VCaP (cell line): ENCODE results near the gene AHI1.

Experiments
- H3K27ac ChIP-seq: fragments of 450-650 bp; 2 replicates; pipeline ENCODE4 v1.5.1; 2017
- TF ChIP-seq, protein P1 (sequence below): fragments of 450-650 bp; conservative IDR thresholded peaks from 2 replicates; pipeline ENCODE4 v1.5.1; 2017; ENCODE audit warnings: mild to moderate bottlenecking, moderate library complexity

AHI1 gene

DNA sequence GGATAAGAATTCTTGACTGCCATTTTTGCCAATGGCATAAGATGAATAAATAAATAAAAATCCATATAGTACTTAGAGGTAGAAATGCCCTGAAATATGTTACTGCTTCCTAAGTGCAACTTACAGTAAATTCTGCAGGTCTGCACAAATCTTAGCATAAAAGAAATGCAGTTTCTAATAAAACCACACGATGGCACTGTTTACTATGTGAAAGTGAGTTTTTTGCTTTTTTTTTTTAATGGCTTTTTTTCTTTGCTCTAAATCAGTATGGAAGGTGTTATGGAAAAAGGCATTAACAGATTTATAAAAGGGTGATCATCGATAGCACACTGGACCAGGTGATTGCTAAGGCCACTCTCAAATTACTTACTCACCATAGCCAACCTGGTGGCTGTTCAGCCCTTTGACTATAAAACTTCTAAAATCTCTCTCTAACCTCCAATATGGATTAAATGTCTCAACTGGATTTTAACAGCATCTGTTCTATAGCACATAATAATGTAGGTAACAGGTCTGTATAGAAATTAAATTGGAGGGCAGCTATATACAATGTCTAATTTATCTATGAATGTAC lies 45.8 kb downstream of the AHI1 start:
- no peak overlapping the region for H3K27ac ChIP-seq
- TF ChIP-seq, protein P1, sequence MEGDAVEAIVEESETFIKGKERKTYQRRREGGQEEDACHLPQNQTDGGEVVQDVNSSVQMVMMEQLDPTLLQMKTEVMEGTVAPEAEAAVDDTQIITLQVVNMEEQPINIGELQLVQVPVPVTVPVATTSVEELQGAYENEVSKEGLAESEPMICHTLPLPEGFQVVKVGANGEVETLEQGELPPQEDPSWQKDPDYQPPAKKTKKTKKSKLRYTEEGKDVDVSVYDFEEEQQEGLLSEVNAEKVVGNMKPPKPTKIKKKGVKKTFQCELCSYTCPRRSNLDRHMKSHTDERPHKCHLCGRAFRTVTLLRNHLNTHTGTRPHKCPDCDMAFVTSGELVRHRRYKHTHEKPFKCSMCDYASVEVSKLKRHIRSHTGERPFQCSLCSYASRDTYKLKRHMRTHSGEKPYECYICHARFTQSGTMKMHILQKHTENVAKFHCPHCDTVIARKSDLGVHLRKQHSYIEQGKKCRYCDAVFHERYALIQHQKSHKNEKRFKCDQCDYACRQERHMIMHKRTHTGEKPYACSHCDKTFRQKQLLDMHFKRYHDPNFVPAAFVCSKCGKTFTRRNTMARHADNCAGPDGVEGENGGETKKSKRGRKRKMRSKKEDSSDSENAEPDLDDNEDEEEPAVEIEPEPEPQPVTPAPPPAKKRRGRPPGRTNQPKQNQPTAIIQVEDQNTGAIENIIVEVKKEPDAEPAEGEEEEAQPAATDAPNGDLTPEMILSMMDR, result peak; percentile 51

DNA sequence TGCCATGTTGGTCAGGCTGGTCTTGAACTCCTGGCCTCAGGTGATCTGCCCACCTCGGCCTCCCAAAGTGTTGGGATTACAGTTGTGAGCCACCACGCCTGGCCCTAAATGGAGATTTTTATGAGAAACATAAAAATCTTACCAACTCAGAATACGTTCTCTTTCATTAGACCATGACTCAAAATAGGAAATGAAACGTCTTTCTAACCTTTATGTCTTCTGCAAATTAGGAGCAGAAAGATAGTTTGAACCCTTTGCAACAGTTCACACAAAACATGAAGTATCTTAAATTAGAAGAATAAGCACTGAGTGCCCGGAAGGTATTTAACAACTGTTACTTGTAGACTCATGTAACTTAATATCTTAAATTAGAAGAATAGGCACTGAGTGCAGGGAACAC lies 48.3 kb downstream of the AHI1 start:
- TF ChIP-seq, protein P1, result no peak
- no peak overlapping the region for H3K27ac ChIP-seq

DNA sequence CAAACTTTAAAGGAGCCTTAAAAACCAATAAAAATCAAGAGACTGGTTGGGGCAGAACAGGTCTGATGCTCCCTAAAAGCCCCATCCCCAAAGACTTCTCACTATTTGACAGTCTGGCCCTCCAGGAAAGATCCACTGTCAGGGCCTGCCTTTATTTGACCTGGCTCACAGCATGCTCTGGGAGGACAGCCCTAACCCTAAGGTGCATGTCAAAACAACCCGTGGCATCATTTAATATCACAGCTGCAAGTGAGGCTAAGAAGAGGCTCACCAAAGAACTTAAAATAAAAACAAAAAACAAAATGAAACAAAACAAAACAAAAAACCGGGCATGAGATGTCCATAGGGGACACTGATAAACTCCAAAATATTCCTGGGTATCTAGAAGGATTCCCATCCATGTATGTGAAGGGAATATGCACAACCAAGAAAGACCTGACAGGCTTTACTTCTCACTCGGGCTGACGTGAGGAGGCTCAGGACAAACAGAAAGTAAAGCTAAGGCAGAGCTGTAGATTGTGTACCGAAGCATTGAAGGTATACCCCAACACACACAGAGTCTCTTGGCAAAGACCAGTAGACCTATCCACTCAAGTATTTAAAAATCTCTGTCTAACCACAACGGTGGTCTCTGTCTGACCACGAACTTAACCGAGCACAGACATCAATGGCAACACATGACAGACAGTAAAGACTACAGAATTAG lies 57.3 kb downstream of the AHI1 start:
- H3K27ac ChIP-seq, result no peak overlapping the region
- TF ChIP-seq, protein P1, result no peak

DNA sequence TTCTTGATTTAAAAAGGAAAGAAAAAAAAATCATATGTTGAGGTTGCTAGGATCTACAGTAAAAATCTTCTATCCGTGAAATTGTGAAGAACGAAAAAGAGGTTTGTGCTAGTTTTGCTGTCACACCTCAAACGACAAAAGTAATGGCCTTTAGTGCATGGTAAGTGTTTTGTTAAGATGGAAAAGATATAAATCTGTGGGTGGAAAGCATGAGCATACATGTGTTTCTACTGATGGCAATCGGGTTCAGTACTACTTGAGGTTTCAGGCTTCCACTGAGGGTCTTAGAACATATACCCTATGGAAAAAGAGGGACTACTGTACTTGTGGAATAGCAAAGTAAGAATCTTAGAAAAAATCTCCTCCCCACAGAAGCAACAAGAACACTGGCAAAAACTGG lies 58.0 kb downstream of the AHI1 start:
- TF ChIP-seq, protein P1, result no peak
- no peak overlapping the region for H3K27ac ChIP-seq

DNA sequence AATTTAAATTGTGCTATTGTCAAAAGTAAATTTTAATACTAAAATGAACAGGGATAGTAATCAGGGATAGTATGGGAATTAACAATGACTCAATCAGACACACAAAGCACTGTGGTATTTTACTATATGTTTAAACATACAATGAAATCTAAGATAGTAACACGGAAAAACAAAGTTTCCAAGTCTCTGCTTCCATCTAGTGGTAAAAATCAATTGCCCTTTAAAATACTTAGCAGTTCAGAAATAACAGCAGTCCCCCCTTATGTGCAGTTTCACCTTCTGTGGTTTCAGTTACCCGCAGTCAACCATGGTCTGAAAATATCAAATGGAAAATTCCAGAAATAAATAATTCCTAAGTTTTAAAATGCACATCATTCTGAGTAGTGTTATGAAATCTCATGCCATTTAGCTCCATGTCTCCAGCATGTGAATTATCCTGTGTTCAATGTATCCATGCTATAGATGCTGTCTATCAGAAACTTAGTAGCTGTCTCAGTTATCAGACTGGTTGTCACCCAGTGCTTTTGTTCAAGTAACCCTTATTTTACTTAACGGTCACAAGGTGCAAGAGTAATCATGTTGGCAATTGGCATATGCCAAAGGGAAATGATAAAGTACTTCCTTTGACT lies 58.5 kb downstream of the AHI1 start:
- H3K27ac ChIP-seq, result no peak overlapping the region
- TF ChIP-seq, protein P1, result peak; percentile 51

DNA sequence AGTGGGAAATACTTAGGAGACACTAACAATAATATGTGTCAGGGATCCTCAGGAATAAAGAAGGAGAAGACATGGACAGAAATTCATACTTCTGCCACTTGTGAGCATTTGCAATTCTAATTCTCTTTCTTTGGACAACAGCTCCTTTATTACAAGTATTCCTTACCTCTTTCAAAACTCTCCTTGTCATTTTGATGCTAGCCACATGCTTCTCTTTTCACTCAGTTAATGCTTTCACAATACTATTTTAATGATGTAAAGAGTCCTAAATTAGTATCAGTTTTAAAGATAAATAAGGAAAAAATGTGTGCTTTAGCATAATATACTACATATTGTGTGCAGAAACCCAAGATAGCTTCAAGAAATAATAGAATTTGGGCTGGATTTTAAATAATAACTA lies 62.5 kb downstream of the AHI1 start:
- H3K27ac ChIP-seq, result no peak overlapping the region
- TF ChIP-seq, protein P1, result no peak

DNA sequence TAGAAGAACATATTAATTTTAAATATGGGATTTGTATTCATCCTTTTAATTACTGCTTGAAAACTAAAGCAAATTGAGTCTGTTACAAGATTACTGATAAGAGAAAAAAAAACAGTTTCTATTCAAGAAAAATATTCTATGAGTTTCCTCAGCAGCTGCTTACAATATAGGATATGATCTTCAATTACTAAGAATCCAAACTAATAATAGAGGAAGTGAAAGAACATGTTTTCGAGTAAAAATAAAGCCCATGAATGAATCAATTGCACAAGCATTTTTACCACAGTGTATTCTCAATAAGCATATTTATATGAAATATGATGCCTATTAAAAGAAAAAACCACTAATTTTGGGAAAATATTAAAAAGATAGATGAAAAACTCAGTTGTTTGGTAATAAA lies 63.4 kb downstream of the AHI1 start:
- TF ChIP-seq, protein P1, result no peak
- no peak overlapping the region for H3K27ac ChIP-seq
